WI38 (cell line): ENCODE results near the gene C16orf89.
"Not testable (repeated sequence)": the region's sequence is repeated elsewhere in the genome, so short reads cannot be mapped to it uniquely, and the experiment has no call there.

ENCODE experiments used
- H3K4me3 ChIP-seq: 2 replicates; pipeline ENCODE4 v1.5.1; 2011; ENCODE audit warnings: low read depth, mild to moderate bottlenecking, control low read depth, low read length
- CTCF ChIP-seq: IDR thresholded peaks from 2 replicates; pipeline ENCODE4 v1.5.1; 2012; ENCODE audit warnings: low read depth, mild to moderate bottlenecking, control low read depth, low read length

C16orf89 gene, protein sequence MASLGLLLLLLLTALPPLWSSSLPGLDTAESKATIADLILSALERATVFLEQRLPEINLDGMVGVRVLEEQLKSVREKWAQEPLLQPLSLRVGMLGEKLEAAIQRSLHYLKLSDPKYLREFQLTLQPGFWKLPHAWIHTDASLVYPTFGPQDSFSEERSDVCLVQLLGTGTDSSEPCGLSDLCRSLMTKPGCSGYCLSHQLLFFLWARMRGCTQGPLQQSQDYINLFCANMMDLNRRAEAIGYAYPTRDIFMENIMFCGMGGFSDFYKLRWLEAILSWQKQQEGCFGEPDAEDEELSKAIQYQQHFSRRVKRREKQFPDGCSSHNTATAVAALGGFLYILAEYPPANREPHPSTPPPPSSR

GRCh38 chr16:5065813-5066212, at the start of gene C16orf89:
TSS of gene C16orf89 (minus strand) at chr16:5065956. CDS start at chr16:5065908, 48 bp downstream.
- no peak within 1 kb of the TSS for H3K4me3 ChIP-seq
- no peak for TF ChIP-seq CTCF

DNA sequence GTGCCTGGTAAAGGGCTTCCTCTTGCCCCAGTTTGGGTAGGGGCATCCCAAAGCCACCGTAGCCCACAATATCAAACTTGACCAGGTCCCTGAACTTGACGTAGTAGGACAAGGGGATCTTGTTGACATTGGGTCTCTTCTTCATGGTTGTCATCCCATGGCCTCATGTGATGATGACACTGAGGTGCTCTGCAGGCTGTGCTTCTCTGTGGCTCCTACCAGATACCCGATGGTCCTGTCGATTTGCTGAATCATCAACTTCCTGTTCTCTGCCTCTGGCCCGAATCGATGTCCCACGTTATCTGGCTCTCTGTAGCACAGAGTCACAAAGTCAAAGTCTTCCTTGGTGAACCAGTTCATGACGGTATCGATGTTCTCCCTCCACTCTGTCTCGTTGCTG, 45.2 kb upstream of the C16orf89 start:
- H3K4me3 ChIP-seq = not testable (repeated sequence)

DNA sequence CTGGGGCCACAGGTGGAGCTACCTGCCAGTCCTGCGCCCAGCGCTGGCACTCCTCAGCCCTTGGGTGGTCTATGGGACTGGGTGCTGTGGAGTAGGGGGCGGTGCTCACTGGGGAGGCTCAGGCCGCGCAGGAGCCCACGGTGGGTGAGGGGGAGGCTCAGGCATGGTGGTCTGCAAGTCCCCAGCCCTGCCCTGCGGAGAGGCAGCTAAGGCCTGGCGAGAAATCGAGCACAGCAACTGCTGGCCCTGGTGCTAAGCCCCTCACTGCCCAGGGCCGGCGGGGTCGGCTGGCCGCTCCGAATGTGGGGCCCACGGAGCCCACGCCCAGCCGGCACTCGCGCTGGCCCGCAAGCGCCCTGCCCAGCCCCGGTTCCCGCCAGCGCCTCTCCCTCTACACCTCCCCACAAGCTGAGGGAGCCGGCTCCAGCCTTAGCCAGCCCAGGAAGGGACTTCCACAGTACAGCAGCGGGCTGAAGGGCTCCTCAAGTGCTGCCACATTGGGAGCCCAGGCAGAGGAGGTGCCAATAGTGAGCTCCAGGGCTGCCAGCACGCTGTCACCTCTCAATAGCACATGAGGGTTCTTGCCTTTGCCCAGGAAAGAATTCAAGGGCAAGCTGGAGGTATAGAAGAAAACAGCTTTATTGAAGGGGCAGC, 42.9 kb upstream of the C16orf89 start:
- H3K4me3 ChIP-seq = no peak overlapping the region
- TF ChIP-seq CTCF = no peak

DNA sequence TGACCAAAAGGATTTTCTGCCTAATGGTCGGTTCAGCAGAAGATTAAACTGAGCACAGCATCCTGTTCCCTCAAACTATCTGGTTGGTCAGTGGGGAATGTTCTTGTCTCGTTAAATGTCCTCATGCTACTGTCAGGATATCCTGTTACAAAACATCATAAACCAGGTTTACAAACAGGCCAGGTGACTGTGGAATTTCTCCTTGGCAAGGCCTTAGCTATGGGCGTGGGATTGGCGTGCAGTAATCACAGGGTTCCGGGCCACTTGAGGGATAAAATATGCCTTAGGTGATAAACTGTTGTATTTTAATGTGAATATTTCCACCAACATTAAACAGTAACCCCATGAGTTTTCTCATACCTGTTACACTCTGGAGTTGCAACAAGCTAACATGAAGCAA, 39.3 kb upstream of the C16orf89 start:
- H3K4me3 ChIP-seq = not testable (repeated sequence)

DNA sequence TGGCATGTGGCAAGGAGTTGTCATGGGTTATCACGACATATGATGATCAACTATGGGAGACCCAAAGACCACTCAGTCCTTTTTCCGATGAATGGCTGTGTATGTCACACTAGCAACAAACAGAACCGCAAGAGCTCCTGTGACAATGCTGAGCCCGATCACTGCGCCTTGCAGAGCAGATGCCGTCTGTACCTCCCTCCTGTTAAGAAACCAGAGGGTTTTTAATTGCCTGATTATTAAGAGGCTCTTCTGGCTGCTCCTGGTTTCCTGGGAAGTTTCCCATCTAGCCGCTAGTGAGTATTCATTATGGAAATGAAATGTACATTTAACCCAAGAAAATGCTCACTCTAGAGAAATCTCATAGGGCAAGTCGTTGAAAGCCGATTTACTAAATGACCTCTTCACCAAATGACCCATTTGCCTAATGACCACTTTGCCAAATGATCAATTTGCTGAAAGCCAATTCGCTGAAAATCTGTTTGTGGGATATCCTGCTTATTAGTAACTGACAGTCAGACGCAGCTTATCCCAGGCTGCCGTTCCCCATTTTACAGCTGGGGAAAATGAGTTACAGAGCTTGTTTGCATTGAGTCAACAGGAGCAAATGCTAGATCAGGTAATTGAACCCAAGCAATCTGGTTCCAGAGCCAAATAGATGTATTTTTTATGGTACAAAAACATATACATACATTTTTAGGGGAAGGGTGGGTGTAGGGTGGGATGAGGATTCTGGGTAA, 37.7 kb upstream of the C16orf89 start:
- not testable (repeated sequence) for H3K4me3 ChIP-seq

DNA sequence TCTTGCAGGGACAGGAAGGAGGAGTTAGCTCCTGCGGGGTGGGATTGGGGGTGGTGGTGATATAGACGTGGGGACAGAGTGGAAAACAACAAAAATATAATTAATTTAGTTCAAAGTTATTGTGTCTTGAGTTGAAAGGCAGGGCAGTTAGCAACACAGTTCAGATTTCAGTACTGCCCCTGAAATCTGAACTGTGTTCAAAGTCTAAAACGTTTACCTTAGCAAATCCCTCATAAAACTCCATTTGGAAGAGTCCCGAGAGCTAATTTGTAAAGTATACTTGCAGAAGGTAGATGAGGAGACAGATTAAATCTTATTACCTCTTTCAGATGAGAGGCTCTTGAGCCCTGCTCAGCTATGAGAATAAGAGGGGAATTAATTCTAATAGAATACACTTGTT, 33.4 kb upstream of the C16orf89 start:
- not testable (repeated sequence) for H3K4me3 ChIP-seq

DNA sequence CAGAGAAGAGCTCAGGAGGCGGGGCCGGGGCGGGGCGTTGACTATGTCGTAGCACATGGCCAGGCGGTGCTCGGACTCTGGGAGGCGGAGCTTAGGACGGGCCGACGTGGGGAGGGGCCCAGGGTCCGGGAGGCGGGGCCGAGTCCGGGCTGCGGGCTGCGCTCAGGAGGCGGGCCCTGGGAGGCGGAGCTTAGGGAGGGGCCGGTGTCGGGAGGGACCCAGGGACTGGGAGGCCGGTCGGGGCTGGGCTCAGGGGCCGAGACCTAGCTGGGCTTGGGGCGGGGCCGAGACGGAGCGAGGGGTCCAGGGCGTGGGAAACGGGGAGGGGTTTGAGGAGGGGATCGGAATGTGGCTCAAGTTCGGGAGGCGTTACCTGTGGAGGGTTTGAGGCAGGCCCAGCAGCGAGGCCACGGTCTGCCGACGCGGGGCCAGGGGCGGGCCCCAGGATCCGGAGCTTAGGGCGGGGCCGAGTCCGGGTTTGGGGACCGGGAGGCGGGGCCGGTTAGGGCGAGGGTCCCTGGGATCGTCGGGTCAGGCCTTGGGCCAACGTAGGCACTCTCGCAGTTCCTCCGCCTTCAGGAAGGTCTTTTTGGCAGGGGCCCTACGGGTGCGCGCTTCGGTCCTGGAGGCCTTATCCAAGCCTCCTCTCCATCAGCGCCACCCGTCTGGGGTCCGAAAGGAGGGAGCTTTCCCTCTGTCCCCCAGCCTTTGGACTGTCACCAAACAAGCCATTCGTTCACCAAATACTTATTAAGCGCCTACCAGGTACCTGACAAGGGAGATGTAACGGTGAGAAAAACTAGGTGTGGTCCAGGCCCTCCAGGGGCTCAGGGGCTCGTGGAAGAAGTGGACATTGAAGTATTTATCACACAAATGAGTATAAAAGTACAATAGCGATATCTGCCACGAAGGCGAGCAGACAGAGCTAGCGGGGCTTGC, 32.7 kb upstream of the C16orf89 start:
- H3K4me3 ChIP-seq = peak overlapping the region; percentile 54

DNA sequence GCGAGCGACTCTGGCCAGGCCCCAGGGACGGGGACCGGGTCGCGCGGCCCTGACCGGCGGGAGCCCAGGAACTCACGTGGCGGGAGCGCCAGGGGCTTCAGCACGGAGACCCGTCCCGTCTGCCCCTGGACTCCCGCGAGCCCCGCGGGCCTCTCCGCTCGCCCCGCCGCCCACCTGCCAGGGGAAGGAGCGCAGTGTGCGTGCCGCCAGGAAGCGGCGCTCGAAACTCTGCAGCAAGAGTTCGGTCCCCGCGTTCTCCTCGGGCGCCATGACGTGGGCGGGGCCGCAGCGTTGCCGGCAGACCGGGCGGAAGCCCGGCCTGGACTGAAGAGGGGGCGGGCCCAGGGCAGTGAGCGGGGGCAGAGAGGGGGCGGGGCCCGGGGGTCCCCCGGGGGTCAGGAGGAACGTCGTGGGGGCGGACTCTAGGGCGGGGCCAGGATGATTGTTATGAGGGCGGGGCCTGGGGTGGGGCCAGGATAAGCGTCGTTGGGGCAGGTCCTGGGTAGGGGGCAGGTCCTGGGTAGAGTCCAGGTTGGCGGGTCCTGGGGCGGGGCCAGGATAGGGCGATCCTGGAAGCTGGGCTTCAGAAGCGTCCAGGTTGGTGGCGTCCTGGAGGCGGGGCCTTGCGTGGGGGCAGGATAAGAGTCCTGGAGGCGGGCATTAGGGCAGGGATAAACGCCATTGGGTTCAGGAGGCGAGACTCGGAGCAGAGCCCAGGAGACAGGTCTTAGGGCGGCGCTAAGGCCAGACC, 31.9 kb upstream of the C16orf89 start, which contains the start of gene EEF2KMT:
TSS of gene EEF2KMT (minus strand) at position 326 of the 751 bp plus-strand sequence. CDS start at position 270, 56 bp downstream.
- peak within 1 kb of the TSS; percentile 71 for H3K4me3 ChIP-seq

- peak overlapping the region; percentile 71 for H3K4me3 ChIP-seq
Observed at GRCh38 chr16:5097061-5097469, 31.3 kb upstream of the C16orf89 start.

- H3K4me3 ChIP-seq = peak overlapping the region; percentile 71
Observed at GRCh38 chr16:5096437-5097060, 30.8 kb upstream of the C16orf89 start.

GRCh38 chr16:5095145-5095830, 29.5 kb upstream of the C16orf89 start:
- not testable (repeated sequence) for H3K4me3 ChIP-seq

- H3K4me3 ChIP-seq = not testable (repeated sequence)
Observed at GRCh38 chr16:5093746-5094145, 28.0 kb upstream of the C16orf89 start.

GRCh38 chr16:5093081-5093480, 27.3 kb upstream of the C16orf89 start:
- not testable (repeated sequence) for H3K4me3 ChIP-seq

DNA sequence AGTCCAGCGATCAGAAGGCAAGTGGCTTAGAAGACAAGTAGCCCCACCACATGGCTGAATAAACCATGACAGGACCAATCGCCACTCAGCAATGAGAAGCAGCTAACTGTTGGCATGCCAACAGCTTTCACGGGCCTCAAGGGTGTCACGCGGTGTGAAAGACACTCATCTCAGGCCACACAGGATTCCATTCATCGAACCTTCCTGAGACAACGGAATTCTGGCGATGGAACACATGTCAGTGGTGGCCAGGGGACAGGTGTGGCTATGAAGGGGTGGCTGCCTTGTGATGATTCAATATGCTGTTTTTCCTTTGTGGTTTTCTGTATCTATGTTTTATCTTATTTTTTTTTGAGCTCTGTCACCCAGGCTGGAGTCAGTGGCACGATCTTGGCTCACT, 24.8 kb upstream of the C16orf89 start:
- not testable (repeated sequence) for H3K4me3 ChIP-seq

DNA sequence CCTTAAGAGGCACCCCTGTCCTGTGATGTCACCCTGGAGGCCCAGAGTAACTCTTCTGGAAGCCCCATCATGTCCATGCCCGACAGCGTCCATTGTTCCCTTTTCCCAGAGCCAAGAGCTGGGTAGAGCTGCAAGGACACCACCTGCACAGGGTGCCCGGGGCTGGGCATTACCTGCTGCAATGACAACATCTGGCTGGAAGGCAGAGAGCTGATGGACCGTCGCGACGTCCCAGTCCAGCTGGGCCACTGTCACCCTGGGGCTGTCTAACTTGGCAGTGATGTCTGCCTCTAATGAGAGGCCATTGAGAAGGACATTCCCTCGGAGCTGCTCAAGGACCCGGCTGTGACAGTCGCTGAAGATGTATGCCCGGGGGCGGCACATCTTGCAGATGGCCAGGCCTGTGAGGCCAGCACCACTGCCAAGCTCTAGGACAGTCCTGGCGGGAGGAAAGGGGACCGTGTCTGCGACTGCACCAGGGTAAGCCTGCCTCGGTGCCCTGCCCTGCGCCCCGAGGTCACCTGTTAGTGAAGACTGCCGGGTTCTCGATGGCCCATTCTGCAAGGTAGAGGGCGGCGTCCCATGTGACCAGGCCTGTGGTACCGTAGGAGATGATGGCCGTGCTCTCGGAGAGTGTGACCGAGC, 24.3 kb upstream of the C16orf89 start:
- not testable (repeated sequence) for H3K4me3 ChIP-seq
